HG03354 (cell line): ENCODE data around the gene TRIM22.

Experiments used
- ATAC-seq: cut with Tn5 transposase; IDR thresholded peaks from one replicate; pipeline ENCODE4 v1.9.1; 2021; ENCODE audit warnings: mild to moderate bottlenecking; ENCODE audit not compliant: unreplicated experiment, poor library complexity, severe bottlenecking

TRIM22 gene

DNA sequence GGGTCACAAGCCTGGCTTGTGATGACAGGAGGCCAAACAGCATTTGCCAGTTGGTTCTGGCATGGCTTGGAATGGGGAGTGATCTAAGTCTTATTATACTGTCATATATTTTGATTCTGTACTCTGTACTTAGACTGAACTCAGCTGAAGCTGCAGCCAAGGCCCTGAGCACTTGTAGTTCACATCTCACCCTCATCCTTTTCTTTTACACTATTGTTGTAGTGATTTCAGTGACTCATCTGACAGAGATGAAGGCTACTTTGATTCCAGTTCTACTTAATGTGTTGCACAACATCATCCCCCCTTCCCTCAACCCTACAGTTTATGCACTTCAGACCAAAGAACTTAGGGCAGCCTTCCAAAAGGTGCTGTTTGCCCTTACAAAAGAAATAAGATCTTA is 47.5 kb downstream of the TRIM22 start:
- ATAC-seq: no peak

DNA sequence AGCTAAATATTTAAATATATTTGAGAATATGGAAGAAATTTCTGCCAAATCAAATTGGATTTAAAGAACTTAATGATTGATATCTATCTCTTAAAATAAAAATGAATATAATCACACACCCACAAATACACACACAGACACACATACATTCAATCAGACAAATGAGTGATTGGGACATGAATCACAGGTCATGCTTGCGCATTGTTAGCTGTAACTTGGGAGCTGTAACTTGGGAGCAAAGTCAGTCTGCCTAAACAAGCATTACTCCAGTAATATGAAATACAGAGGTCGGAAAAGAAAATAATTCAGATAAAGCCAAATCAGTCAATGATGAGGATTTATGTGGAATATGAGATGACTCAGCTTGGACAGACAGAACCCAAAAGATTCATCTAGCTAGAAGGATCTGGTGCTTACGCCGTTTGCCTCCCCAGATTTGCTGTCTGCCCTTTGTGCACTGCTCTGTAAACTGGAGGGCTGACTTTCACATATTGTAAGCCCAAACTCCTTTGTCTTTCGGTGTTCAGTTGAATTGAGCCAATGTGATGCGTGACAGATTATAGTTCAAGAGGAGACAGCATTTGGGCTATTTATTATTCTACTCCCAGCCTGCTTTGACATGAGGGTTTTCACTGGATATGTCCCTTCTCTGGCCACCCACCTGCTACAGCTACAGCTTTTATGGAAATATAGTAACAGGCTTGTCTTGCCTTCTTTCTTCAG is 48.2 kb downstream of the TRIM22 start:
- no peak for ATAC-seq

DNA sequence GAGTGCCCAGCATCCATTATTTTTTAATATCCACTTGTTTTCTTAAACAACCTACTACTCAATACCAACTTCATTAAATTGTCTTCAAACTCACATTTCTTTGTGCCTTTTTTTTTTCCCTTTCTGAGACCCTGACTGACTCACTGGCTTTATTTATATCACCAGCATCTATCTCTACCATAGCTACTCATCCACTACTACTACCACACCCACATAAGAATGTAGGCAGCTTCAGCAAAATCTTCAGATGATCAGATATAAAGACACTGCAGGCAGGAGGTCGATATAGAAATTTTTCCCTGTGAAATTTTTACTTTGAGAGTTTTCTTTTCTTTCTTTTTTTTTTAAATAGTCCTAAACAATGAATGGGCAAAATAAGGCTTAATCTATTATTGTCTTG is 48.8 kb downstream of the TRIM22 start:
- no peak for ATAC-seq

DNA sequence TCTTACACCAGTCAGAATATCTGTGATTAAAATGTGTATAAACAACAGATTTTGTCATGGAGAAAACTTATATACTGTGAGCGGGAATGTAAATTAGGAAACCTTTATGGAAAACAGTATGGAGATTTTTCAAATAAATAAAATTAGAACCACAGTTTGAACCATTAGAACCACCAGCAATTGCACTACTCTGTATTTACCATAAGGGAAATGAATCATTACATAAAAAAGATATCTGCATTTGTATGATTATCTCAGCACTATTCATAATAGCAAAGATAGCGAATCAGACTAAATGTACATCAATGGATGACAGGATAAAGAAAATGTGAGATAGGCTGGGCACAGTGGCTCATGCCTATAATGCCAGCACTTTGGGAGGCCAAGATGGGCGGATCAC is 57.0 kb downstream of the TRIM22 start:
- no peak for ATAC-seq

- ATAC-seq: no peak
These were observed 60.2 kb downstream of the TRIM22 start for GRCh38 chr11:5749836-5750235.

DNA sequence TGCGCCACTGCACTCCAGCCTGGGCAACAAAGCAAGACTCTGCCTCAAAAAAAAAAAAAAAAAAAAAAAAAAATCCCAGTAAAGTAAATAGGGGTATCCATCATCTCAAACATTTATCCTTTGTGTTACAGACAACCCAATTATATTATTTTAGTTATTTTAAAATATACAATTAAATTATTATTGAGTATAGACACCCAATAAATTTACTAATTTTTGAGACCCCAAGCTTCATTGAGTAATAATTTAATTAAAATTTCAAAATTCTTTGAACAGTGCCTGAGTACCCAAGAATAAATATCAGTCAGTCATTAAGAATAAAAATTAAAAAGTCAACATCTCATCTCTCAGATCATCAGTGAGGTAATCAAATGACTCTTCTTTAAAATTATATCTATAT is 64.4 kb downstream of the TRIM22 start, which contains the start of gene OR52N4:
Gene OR52N4 (plus strand): TSS at position 301 of the 400 bp plus-strand sequence. CDS start 498 bp downstream, outside the sequence.
- no peak for ATAC-seq
